ENCODE measurements around the gene MPP7.
A peak's percentile ranks its signal among the peaks of the same experiment; 100 is the strongest.
"Not testable (repeated sequence)": the region's sequence is repeated elsewhere in the genome, so short reads cannot be mapped to it uniquely, and the experiment has no call there.

The MPP7 gene

DNA sequence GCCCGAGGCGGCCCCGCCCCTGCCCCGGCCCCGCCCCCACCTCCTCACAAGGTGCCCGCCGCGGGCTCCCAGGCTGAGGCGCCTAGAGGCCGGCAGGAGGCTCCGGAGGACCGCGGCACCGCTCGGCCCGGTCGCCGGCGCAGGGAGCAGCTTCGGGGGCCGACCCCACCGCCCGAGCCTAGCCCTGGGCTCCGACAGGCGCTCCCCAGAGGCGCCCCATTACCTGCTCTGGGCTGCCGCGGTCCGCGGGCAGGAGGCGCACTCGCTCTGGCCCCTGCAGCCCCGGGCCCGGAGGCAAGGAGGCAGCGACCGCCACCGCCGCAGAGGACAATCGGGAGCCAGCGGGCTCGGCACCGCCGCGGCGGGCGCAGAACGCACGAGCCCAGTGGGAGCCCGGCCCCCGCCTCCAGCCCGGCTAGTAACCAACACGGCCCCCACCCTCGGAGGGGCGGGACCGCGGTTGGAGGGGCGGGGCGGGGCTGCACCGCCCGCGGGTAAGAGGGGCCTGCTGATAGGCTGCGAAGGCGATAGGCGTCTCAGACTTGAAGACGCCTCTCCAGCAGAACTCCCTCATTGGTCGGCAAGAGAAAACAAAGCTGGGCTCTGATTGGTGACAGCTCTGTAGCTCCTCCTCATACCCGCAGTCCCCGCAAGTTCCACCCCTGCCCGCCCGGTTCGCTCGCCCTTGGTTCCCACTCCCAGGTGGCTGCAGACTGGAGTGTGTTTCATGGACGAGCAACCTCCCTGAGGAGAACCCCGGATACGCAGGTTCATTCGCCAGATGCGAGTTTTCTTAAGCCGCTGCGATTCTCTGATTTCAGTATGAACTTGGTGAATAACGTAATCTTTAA is at the start of gene MPP7:
Gene MPP7 (minus strand): TSS at position 427 of the 851 bp plus-strand sequence. CDS start 64,460 bp downstream, outside the sequence.
- DNase-seq, result peak; percentile 96

DNA sequence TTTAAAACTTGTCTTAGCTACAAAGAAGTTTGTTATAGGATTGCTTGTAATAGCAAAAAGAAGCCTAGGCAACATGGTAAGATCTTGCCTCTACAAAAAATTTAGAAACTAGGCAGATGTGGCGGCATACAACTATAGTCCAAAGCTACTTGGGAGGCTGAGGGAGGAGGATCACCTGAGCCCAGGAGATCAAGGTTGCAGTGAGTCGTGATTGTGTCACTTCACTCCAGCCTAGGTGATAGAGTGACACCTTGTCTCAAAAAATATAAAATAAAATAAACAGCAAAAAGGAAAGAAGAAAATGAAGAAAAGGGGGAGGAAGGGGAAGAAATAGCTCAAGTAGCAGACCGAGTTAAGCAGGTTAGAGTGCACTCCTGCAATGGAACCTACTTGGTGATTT is 47.0 kb upstream of the MPP7 start:
- no peak for DNase-seq

DNA sequence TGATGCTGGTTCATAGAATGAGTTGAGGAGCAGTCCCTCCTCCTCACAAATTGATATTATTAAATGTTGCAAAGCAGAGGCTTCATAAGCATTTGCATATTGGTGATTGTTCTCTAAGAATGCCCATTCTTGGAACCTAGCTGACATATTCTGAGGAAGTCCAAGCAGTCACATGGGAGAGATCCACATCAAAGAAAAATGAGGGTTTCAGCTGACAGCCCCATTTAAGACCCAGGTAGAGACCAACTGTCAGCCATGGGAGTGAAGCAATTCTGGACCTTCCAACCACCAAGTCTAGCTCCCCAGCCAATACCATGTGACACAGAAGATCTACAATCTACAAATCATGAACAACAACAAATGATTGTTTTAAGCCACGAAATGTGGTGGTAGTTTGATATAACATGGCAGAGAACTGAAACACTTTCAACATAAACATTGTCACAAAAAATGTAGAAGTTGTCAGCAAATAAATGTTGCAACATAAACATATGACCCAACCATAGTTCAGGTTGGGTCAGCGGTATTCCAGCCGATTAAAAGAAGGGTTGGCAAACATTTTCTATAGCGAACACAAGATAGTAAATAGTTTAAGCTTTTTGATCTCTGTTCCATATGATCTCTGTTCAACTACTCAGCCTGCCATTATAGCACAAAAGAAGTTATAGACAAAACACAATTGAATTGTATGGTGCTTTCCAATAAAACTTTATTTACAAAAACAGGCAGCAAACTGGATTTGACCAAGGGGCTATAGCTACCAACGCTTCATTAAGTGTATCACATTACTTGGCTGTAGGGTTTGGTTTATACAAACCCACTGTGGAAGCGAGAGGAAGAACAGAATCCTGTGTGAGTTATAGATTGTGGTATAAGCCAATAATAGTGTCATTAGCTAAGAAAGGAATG is 41.4 kb upstream of the MPP7 start:
- no peak for DNase-seq

DNA sequence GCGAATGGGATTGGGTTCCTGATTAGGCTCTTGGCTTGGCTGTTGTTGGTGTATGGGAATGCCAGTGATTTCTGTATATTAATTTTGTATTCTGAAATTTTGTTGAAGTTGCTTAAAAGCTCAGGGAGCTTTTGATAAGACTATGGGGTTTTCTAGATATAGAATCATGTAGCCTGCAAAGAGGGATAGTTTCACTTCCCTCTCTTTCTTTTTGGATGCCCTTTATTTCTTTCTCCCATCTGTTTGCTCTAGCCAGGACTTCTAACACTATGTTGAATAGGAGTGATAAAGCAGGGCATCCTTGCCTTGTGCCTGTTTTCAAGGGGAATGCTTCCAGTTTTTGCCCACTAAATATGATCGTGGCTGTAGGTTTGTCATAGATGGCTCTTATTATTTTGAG is 40.4 kb upstream of the MPP7 start:
- no peak for DNase-seq

DNA sequence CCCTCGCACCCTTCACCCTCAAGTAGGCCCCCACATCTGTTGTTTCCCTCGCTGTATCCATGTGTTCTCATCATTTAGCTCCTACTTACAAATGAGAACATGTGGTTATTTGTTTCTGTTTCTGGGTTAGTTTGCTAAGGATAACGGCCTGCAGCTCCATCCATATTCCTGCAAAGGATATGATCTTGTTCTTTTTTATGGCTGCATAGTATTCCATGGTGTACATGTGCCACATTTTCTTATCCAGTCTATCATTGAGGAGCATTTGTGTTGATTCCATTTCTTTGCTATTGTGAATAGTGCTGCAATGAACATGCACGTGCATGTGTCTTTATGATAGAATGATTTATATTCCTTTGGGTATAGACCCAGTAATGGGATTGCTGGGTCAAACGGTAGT is 38.8 kb upstream of the MPP7 start:
- not testable (repeated sequence) for DNase-seq

DNA sequence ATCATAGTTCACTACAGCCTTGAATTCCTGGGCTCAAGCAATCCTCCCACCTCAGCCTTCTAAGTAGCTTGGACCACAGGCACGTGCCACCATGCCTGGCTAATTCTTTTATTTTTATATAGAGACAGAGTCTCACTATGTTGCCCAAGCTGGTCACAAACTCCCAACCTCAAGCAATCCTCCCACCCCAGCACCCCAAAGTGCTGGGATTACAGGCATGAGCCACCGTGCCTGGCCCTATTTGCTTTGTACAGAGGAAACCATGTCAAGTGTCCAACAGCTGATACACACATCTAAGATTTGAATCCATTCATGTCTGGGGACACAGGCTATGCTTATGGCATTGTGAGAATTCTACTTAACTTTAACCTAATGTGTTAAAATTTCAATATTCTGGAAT is 29.9 kb upstream of the MPP7 start:
- no peak for DNase-seq

DNA sequence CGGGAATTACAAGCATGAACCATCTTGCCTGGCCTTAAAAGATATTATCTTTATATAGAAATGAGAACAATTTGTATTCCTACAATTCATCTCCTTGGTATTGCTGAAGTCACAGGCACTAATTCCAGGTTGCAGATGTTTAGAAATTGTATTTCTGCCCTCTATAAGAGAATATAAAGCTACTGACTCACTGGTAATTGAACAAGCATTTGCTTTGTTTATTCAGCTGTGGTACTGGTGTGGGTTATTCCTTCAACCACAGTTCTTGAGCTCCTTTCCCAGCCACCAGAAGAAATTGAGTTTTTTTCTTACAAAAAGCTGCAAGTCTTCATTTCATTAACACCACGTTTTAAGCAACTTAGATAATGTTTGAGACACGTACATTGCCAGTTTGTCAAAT is 29.0 kb upstream of the MPP7 start:
- no peak for DNase-seq

DNA sequence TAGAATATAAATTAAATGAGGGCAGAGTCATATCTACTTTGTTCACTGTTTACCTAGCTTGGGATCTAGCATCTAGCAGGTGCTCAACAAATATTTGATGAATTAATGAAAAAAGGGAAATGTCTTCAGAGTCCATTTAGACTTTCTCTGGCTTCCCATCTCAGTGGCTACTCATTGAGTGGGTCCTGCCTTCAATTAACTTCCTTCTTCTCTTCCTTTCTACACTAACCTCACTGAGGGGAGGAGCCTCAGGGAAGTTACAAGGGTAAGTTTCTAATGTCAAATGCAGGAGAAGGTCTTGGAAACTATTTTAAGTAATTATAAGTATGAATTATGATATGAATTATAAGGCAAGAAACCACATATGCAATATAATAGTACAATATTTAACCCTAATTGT is 28.2 kb upstream of the MPP7 start:
- no peak for DNase-seq

DNA sequence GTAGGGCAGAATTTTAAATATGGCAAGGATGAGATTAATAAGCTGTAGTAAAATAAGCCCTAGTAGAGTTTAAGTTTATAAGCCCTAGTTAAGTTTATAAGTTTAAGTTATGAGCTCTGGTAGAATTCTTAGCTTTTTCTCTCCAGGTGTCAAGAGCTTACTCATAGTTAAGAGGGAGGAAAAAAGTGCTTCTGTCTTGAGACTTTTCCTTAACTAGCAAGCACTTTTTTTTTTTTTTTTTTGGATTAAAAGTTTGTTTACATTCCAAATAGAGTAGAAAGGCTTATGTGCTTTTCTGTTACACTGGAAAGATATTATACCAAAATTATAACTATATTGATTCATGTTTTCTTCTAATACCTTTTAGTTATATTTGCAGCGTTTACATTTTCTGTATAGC is 25.5 kb upstream of the MPP7 start:
- DNase-seq, result no peak

DNA sequence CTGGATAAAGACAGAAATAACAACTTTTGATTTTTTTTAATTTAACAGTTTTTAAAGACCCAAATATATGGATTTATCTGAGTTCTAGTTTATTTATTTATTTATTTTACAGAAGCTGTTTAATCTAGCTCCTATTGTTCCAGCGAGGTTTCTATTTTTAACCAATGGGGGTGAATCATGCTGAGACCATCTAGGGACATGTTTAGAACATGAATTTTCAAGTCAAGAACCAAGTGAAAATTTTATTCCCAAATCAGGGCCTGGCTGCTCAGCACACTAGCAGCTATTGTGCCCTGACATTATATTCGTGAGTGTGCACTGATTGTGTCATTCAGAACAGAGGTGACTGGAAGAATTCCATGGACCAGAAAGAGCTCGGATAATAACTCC is 24.6 kb upstream of the MPP7 start:
- no peak for DNase-seq

DNA sequence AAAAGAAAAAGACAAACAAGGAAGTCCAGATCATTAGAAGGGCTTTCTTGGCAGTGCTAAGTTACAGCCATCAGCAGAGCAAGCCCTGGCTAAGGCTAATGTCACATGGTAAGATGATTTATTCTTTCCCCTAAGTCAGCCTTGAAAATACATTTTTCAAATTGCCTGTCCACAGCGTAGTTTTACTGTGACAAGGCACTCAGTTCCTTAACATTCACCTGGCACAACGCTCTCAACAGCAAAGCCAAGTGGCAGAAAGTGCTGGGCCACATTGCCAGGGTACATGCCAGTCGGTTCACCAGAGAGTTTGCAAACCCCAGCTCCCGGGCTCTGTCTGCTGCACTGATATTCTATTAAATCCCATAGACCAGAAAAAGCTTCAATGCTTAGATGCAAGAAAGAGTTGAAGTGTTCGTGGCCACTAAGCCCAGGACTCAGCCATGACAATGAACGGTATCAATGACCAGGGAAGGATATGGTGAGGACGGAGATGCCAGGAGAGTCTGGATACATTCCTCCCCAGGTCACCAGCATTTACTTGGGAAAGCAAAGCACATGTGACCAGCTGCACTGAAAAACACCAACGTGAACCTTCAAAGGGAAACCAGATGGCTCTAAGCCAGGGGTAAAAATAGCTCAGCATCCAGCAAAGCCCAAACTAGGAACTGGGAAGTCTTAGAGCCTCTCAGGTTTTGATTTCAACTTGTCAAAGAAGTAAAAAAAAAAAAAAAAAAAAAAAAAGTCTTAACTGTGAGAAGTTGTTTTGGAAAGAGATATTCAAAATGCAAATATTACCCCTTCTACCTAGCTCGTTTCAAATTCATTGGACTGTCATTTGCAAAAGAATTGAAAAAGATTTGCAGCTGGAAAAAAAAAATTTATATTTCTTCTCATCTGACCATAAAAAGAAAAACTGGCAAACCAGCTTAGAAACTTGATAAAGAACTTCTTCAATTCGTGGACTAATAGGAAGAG is 23.9 kb upstream of the MPP7 start:
- DNase-seq, result no peak

DNA sequence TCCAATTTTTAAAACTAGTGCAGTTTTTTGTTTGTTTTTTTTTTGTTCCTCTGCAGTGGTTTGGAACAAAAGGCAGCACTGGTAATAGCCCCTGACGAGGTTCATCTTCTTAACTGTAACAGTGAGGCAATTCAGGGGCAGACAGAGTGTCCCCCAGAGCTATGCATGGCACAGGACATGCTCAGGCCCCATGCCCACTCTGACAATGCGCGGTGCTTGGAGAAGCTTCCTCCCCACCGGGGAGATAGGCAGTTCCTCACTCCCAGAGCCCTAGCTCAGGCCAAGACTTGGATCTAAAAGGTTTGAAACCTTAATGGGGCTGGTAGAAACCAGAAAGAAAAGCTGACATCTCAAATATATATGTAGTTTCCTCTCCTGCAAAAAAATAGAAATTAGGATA is 17.9 kb upstream of the MPP7 start:
- no peak for DNase-seq

DNA sequence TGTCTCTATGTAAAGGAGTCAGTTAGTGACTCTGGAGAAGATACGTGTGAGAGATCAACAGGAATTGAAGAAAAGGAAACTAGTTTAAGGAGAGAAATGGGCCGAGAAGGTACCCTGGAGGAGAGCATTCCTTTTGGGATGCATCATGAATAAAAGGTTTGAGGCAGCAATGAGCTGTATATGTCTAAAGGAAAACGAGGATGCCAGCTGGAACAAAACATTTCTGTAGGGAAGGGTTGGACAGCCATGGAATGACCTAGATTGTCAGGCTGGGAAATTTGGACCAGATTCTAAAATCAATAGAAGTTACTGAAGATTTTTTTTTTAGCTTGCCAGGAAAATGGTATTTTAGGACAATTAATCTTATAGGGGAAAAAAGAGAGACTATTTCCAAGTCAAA is 17.2 kb upstream of the MPP7 start:
- no peak for DNase-seq

DNA sequence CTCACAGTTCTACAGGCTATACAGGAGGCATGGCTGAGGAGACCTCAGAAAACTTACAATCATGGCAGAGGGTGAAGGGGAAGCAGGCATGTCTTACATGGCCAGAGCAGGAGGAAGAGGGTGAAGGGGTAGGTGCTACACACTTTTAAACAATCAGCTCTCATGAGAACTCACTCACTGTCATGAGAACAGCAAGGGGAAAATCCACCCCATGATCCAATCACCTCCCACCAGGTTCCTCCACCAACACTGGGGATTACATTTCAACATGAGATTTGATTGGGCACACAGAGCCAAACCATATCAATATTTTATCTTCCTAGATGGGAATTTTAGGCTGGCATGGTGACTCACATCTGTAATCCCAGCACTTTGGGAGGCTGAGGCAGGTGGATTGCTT is 16.2 kb upstream of the MPP7 start:
- DNase-seq, result not testable (repeated sequence)

DNA sequence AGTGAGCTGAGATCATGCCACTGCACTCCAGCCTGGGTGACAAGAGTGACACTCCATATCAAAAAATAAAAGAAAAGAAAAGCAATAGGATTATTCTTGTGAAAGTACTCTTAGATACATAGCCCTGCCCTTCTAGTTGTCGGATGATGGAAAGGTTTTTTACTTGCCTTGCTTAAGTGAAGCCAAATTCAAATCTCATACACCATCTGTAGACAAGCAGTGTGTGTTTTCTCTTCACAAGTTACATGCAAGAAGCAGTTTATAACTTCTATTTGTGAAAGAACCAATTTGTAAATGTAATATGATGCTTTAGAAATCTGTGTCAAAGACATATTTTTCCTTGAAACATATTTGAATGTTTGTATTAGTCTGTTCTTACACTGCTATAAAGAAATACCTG is 15.8 kb upstream of the MPP7 start:
- no peak for DNase-seq

DNA sequence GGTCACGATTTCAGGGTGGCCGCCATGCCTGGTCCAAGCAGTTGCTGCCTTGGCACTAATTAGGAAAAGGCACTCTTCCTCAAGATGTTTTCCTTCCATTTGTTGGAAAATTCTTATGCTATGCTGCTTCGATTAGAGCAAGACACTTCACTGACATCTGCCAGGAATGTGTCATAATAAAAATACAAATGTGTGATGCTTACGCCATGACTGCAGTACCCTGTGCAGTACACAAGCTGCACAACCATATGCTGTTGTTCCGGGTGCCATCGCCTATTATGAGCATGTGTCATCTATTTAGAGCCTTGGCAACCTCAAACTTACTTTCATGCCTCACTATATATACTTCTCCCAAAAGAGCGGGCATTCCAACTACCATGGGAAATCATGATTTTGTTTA is 14.9 kb upstream of the MPP7 start:
- DNase-seq, result no peak

DNA sequence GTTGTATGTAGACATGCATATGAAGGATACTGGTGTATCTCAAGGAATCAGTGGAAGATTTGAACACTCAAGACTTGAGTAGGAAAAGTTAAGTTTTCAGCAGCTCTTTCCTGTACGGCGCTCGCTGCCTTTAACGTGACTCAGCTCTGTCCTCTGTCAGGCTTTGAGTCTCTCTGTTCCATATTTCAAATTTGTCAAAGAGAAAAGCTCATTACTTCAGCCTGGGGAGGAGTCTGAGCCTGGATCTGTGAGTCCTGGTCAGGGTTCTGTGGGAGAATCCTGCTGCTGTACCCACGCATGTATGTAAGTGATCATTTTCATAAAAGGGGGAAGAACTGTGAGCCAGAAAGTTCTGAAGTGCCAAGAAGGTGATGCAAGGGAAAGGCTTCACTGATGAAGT is 13.8 kb upstream of the MPP7 start:
- no peak for DNase-seq

DNA sequence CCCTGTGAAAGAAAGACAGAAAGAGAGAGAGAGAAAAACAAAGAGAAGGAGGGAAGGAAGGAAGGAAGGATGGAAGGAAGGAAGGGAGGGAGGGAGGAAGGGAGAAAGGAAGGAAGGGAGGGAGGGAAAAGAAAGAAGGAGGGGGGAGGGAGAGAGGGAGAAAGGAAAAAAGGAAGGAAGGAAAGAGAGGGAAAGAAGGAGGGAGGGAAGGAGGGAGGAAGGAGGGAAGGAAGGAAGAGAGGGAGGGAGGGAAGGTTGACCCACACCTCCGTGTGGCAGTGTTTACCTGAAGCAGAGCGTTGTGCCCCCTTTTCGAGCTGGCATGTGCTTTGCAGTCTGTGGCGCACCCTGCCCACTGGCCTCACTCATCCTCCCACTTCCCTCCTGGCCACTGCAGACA is 12.3 kb upstream of the MPP7 start:
- no peak for DNase-seq

DNA sequence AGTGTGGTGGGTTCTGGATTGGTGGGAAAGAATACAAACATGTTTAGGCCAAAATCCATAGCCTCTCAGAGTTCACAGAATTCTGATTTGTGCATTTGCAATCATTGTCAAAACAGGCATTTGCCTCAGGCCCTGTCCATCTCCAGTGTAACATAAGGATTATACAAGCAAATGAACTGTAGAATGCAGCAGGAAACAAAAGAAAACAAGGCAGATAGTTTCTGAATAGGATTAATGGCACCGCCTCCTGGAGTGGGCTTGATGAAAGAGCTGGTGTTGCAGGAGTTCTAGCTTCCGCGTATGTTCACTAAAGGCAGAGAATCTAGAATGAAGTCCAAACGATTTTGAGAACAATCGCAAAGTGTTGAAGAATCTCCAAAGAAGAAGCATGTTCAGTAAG is 11.3 kb upstream of the MPP7 start:
- DNase-seq, result no peak

DNA sequence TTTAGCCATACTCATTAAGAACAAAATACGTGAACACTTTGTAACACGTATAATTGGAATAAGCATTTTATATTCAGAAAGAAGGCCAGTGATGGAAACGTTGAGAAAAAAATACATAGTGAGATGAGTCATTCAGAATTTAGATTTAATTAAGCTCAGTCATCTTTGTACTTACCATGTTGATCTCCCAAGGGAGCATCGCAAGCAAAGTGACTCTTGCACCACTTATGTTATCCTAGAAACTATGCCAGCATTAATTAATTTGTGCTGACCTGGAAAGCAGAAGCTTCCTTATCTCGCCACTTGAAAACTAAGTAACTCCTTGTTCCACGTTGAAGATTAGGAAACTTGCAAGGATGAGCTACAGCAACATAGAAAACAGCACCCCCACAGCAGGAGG is 9.7 kb upstream of the MPP7 start:
- DNase-seq, result no peak

DNA sequence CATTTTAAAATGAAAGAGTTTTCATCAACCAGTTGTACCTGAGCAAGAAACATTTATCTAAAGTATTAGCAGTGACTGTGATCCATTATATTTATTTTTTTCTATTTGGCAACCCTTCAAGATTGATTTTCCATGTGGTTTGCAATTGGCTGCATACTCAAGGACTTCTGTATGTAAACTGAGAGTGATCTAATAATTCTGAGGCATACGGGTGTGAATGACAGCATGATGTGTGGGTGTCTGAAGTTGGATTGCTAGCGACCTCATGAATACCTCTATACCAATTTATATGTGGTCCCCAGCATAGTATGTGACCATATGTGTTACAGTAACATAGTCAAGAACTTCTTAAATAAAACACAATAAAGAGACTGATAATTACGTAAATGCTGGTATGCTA is 8.2 kb upstream of the MPP7 start:
- DNase-seq, result no peak

DNA sequence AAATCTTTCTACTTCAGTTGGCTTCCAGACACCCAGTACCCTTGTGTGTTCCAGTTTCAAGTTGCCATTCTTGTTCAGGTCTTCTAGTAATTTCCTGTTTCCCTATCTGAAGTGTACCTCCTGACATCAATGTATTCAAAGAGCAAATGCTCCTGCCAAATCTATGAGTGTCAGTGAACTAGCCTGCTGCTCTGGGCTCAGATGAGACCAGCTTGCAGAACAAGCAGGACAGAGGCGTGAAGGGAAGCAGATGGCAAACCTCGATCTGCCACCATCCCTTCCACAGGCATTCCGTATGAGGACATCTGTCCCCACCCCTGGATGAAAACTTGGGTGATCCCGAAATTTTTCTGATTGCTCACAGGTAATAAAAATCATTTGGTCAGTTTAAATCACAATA is 4.4 kb upstream of the MPP7 start:
- no peak for DNase-seq

DNA sequence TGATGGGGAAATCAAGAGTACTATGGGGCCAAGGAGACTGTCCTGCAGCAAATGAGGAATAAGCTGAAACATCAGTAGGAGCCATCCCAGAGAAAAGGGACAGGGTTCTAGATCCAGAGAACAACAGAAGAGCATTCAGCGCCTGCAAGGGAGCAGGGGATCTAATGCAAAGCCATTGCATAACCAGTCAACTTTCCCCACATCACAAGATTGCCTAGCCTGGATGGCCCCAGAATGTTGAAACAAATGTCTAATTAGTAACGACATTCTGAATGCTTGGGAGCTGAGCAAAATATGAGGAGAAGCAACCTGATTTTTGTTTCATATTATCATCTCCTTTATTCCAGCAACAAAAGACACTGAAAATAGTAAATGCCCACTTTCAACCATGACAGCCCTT is 2.7 kb upstream of the MPP7 start:
- no peak for DNase-seq
